GM23338 (cell line): ENCODE results near the gene GABRR2. TPM values are rescaled to one million over a fixed set of nuclear protein-coding genes. Genes with fewer than 3 reads are reported as not detected.

Experiments
- ATAC-seq: fragments of 200-7000 bp; cut with Tn5 transposase; 3 replicates; pipeline ENCODE4 v1.9.1; 2020
- DNase-seq: peaks from one replicate; pipeline ENCODE4 v3.0.0-alpha.2; 2015; ENCODE audit warnings: low spot score
- H2AFZ ChIP-seq: fragments of 200-600 bp; sonication (generic); 2 replicates; pipeline ENCODE4 v1.8.0; 2016; ENCODE audit warnings: antibody characterized with exemption, mild to moderate bottlenecking, moderate library complexity
- H3F3A ChIP-seq: fragments of 200-600 bp; sonication (generic); replicated peaks from 2 replicates; pipeline ENCODE4 v1.8.0; 2017; ENCODE audit warnings: antibody characterized with exemption, mixed run types, low read depth
- H3K27ac ChIP-seq: fragments of 200-600 bp; sonication (generic); 2 replicates; pipeline ENCODE4 v1.6.1; 2016; ENCODE audit warnings: low read depth
- H3K27me3 ChIP-seq: fragments of 200-600 bp; sonication (generic); 2 replicates; pipeline ENCODE4 v1.8.0; 2016; ENCODE audit warnings: mild to moderate bottlenecking, mixed run types, moderate library complexity; ENCODE audit not compliant: insufficient read depth
- H3K36me3 ChIP-seq: fragments of 200-600 bp; sonication (generic); 2 replicates; pipeline ENCODE4 v1.8.0; 2016; ENCODE audit warnings: mild to moderate bottlenecking; ENCODE audit not compliant: insufficient read depth
- H3K4me1 ChIP-seq: fragments of 200-600 bp; sonication (generic); 2 replicates; pipeline ENCODE4 v1.8.0; 2016; ENCODE audit warnings: mild to moderate bottlenecking, moderate library complexity; ENCODE audit not compliant: insufficient read depth
- H3K4me2 ChIP-seq: fragments of 200-600 bp; sonication (generic); 2 replicates; pipeline ENCODE4 v1.7.1; 2017; ENCODE audit warnings: mixed run types
- H3K4me3 ChIP-seq: fragments of 200-600 bp; sonication (generic); 2 replicates; pipeline ENCODE4 v1.6.1; 2016; ENCODE audit warnings: mixed run types
- H3K79me2 ChIP-seq: fragments of 200-600 bp; sonication (generic); replicated peaks from 2 replicates; pipeline ENCODE4 v1.8.0; 2017; ENCODE audit warnings: mild to moderate bottlenecking; ENCODE audit not compliant: insufficient read depth
- H3K9me2 ChIP-seq: fragments of 200-600 bp; sonication (generic); 2 replicates; pipeline ENCODE4 v1.8.0; 2017; ENCODE audit not compliant: insufficient read depth
- H4K20me1 ChIP-seq: fragments of 200-600 bp; sonication (generic); replicated peaks from 2 replicates; pipeline ENCODE4 v1.8.0; 2017; ENCODE audit warnings: mild to moderate bottlenecking; ENCODE audit not compliant: insufficient read depth
- H3K27ac Mint-ChIP-seq: 2 replicates; pipeline ENCODE4 v1.8.0; 2020; ENCODE audit warnings: inconsistent platforms, mild to moderate bottlenecking, moderate library complexity, mixed read lengths
- H3K27me3 Mint-ChIP-seq: 3 replicates; pipeline ENCODE4 v1.8.0; 2022; ENCODE audit warnings: low read depth, mild to moderate bottlenecking, moderate library complexity, mixed read lengths, inconsistent platforms; ENCODE audit not compliant: insufficient read depth, poor library complexity
- H3K36me3 Mint-ChIP-seq: 3 replicates; pipeline ENCODE4 v1.8.0; 2021; ENCODE audit warnings: low read depth, mild to moderate bottlenecking, inconsistent platforms, moderate library complexity, mixed read lengths
- H3K4me1 Mint-ChIP-seq: 3 replicates; pipeline ENCODE4 v1.8.0; 2020; ENCODE audit warnings: mild to moderate bottlenecking, inconsistent platforms, mixed read lengths
- H3K4me3 Mint-ChIP-seq: 3 replicates; pipeline ENCODE4 v1.8.0; 2021; ENCODE audit warnings: moderate library complexity, mild to moderate bottlenecking, inconsistent platforms, mixed read lengths
- H3K9me3 Mint-ChIP-seq: 3 replicates; pipeline ENCODE4 v1.8.0; 2020; ENCODE audit warnings: moderate library complexity, mild to moderate bottlenecking, inconsistent platforms, mixed read lengths
- CREB1 ChIP-seq: fragments of 250-450 bp; sonication (Bioruptor Pico); IDR thresholded peaks from 2 replicates; pipeline ENCODE4 v1.5.0; 2020; ENCODE audit warnings: low read depth, mild to moderate bottlenecking, moderate library complexity
- CTCF ChIP-seq, 2 experiments: fragments of 200-600 bp in 1 of 2; sonication (generic) in 1 of 2; conservative IDR thresholded peaks; 2 replicates each; pipeline versions ENCODE4 v1.5.1 to v1.6.1; 2016 to 2017; ENCODE audit warnings: antibody characterized with exemption in 2 of 2, low read depth in 2 of 2, mild to moderate bottlenecking in 2 of 2, moderate library complexity in 1 of 2
- ETS1 ChIP-seq: IDR thresholded peaks from 2 replicates; pipeline ENCODE4 v1.6.1; 2016; ENCODE audit warnings: antibody characterized with exemption
- EZH2 ChIP-seq: fragments of 200-600 bp; sonication (generic); IDR thresholded peaks from one replicate; pipeline ENCODE4 v1.8.0; 2017; ENCODE audit warnings: antibody characterized with exemption, mild to moderate bottlenecking, low read depth; ENCODE audit not compliant: unreplicated experiment
- EZH2phosphoT487 ChIP-seq: fragments of 200-600 bp; sonication (generic); IDR thresholded peaks from one replicate; pipeline ENCODE4 v1.8.1; 2018; ENCODE audit warnings: antibody characterized with exemption; ENCODE audit not compliant: unreplicated experiment
- NANOG ChIP-seq: IDR thresholded peaks from 2 replicates; pipeline ENCODE4 v1.6.1; 2016; ENCODE audit warnings: antibody characterized with exemption, borderline replicate concordance
- REST ChIP-seq: IDR thresholded peaks from one replicate; pipeline ENCODE4 v1.6.1; 2018; ENCODE audit warnings: antibody characterized with exemption; ENCODE audit not compliant: unreplicated experiment
- STAT1 ChIP-seq: IDR thresholded peaks from one replicate; pipeline ENCODE4 v1.6.1; 2016; ENCODE audit warnings: antibody characterized with exemption; ENCODE audit not compliant: unreplicated experiment
- ZNF462 ChIP-seq: fragments of 250-450 bp; sonication (Bioruptor Pico); IDR thresholded peaks from 2 replicates; pipeline ENCODE4 v1.5.0; 2020; ENCODE audit warnings: mild to moderate bottlenecking, moderate library complexity
- polyA plus RNA-seq: library from polyadenylated mRNA; unstranded; fragments of >200 nt; fragmentation: Nextera tagmentation; extraction: Ambion mirVana; gene quantifications from 2 replicates; pipeline ENCODE4 v1.2.1, GENCODE V29; 2016
- total RNA-seq: library from RNA; depleted of rRNA; stranded (reverse); fragments of >200 nt; shearing (Covaris generic); gene quantifications from 2 replicates; pipeline ENCODE4 v1.2.3, GENCODE V29; 2014

The GABRR2 gene
- total and polyA plus RNA-seq, 2 experiments from 2014 or later: not detected

- Histone ChIP-seq H3K27me3 (no peaks in the 10 kb centered on the region), H4K20me1 (no peaks in the 10 kb centered on the region), H2AFZ (no peak overlapping the region), H3K36me3 (no peaks in the 10 kb centered on the region), H3K4me3 (no peak overlapping the region), H3K27ac (no peak overlapping the region), H3K79me2 (no peaks in the 10 kb centered on the region), H3K4me1 (no peaks in the 10 kb centered on the region), H3K9me2 (no peaks in the 10 kb centered on the region), H3K4me2 (no peak overlapping the region), H3F3A (no peaks in the 10 kb centered on the region)
- no peaks in the 10 kb centered on the region for H3K36me3 Mint-ChIP-seq
- H3K27me3 Mint-ChIP-seq: peaks cover 14% of the 10 kb centered on the region
- DNase-seq (no peak), ATAC-seq (no peak)
- H3K4me3 Mint-ChIP-seq: no peak overlapping the region
- no peaks in the 10 kb centered on the region for H3K9me3 Mint-ChIP-seq
- TF ChIP-seq EZH2: no peak
- no peak for TF ChIP-seq NANOG
- TF ChIP-seq CREB1 (CRISPR knock-in tag): no peak
- TF ChIP-seq STAT1: no peak
- TF ChIP-seq EZH2phosphoT487: no peak
- TF ChIP-seq ETS1: no peak
- no peak for TF ChIP-seq ZNF462
- no peak for TF ChIP-seq CTCF (conservative IDR thresholded peaks at IDR 0.05; ENCODE audit: low read depth in 2 of 2)
- TF ChIP-seq REST: no peak
- no peaks in the 10 kb centered on the region; the same call in 2 of the 3 replicates for H3K4me1 Mint-ChIP-seq
- H3K27ac Mint-ChIP-seq: no peak overlapping the region
Measured at GRCh38 chr6:89269981-89270380, 45.1 kb downstream of the GABRR2 start.
